Neutrophil (primary cell): ENCODE measurements around the gene PTF1A.

ENCODE experiments used
- H3K27ac ChIP-seq: fragments of 200-600 bp; sonication (generic); 2 replicates; pipeline ENCODE4 v1.5.1; 2016; ENCODE audit warnings: mild to moderate bottlenecking, moderate library complexity
- H3K27me3 ChIP-seq: fragments of 200-600 bp; sonication (generic); 2 replicates; pipeline ENCODE4 v1.6.0; 2016; ENCODE audit warnings: mild to moderate bottlenecking
- H3K36me3 ChIP-seq: fragments of 200-600 bp; sonication (generic); 2 replicates; pipeline ENCODE4 v1.5.1; 2017
- H3K4me1 ChIP-seq, 2 experiments: fragments of 200-600 bp in 1 of 2; sonication (generic) in 1 of 2; 1 replicate in 1 of 2; 2 replicates in 1 of 2; pipeline versions ENCODE4 v1.5.1 to v1.6.1; 2013 to 2016; ENCODE audit warnings: low read depth in 1 of 2, low read length in 1 of 2, mild to moderate bottlenecking in 1 of 2, moderate library complexity in 1 of 2; ENCODE audit not compliant: control insufficient read depth in 1 of 2, insufficient read depth in 1 of 2
- H3K4me3 ChIP-seq, 2 experiments: fragments of 200-600 bp in 1 of 2; sonication (generic) in 1 of 2; 1 replicate in 1 of 2; 2 replicates in 1 of 2; pipeline ENCODE4 v1.5.1; 2013 to 2016; ENCODE audit warnings: low read depth in 1 of 2, low read length in 1 of 2, mild to moderate bottlenecking in 1 of 2, moderate library complexity in 1 of 2
- H3K9me3 ChIP-seq: fragments of 200-600 bp; sonication (generic); 2 replicates; pipeline ENCODE4 v1.5.1; 2016
- CTCF ChIP-seq: fragments of 200-600 bp; sonication (generic); IDR thresholded peaks from 2 replicates; pipeline ENCODE4 v1.5.1; 2016; ENCODE audit warnings: antibody characterized with exemption

Gene PTF1A

DNA sequence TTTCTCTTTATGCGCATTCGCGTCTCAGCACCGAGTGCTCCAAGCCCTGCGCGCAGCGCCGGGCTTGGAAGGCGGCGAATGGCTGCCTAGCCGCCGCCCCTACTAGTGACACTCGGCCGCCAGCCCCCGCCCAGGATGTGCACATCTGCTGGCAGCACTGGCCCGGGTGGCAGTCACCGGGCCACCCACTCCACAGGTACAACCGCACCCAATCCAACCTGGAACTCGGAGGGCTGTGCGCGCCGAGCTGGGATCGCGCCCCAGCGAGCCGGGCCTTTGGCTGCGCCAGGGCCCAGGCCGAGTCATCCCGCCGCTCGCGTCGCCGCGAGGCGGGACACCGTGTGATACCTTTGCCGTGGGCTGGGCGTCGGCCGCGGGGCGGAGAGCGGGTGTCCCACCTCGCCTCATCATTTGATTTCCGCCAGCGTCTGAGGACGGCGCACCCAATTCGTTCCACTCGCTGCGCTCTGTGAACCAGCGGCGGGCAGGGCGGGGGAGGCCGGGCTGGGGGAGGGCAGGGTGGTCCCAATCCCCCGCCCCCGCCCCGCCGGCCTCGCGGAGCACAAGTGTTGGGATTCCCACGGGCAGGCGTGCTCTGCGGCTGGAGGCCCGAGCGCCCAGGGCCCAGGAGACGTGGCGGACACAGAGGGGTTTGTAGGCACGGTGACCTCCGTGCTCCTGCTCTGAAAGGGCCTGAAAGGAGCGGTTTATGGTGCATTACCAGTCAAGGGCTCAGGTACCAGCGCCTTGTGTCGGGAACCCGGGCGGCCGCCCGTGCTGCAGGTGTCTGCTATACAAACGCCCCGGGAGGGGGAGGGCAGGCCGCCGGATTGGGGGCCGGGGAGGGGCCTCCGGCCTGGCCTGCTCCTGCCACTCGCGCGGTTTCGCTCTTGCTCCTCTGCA lies 17.8 kb upstream of the PTF1A start:
- no peaks in the 10 kb centered on the region for H3K36me3 ChIP-seq
- H3K4me3 ChIP-seq = no peak overlapping the region
- no peaks in the 10 kb centered on the region for H3K9me3 ChIP-seq
- peaks cover 100% of the 10 kb centered on the region for H3K27me3 ChIP-seq
- no peak overlapping the region for H3K27ac ChIP-seq
- no peaks in the 10 kb centered on the region for H3K4me1 ChIP-seq
- no peak for TF ChIP-seq CTCF

DNA sequence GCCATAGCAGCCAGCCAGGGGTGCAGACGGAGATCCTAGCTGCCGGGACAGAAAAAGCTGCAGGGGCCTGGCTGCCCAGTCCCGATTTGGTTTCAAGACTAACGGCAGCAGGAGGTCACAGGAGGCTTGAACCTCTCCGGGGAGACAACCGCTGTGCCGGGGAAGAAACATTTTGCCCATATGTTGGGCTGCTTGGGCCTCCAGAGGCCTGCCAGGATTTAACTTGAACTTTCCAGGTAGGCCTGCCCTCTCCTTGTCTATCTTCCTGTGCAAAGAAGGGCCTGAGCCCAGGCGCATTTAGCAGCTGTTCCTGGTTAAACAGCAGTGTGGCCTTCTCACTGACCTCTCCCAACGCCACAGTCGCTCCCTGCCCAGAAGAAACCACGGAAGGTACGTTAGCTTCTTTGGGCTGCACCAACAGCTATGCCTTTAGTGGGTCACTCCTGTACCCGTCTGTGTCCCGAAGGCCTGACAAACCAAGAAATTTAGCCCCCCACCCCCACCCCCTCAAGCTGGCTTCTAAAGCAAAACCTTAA lies 17.1 kb upstream of the PTF1A start:
- Histone ChIP-seq H3K9me3 (no peaks in the 10 kb centered on the region), H3K4me3 (no peak overlapping the region), H3K4me1 (no peaks in the 10 kb centered on the region), H3K36me3 (no peaks in the 10 kb centered on the region), H3K27ac (no peak overlapping the region), H3K27me3 (peaks cover 100% of the 10 kb centered on the region)
- TF ChIP-seq CTCF = no peak

- Histone ChIP-seq H3K27ac (no peak overlapping the region), H3K4me3 (no peak overlapping the region)
These were observed 5.9 kb upstream of the PTF1A start for GRCh38 chr10:23186178-23186577.

DNA sequence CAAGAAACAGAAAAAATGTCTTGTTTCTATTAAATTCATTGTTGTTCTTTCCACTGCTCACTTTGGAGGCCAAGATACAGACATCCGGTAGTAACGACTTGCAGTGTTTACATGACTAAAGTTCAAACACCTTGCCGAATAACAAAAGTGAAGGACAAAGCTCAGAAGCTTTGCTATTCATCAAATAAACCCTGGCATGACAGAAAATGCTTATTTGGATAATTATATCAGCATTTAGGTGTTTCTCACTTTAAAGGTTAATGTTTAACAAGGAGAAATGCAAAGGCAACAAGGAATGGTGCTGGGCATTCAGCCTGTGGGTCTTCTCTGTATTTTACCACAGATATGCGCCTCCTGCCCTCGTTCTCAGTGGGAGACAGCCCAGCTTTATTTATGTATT lies 5.4 kb upstream of the PTF1A start:
- H3K27me3 ChIP-seq = peaks cover 98% of the 10 kb centered on the region
- no peaks in the 10 kb centered on the region for H3K9me3 ChIP-seq
- TF ChIP-seq CTCF = no peak
- no peak overlapping the region for H3K4me3 ChIP-seq
- H3K4me1 ChIP-seq = no peaks in the 10 kb centered on the region
- H3K27ac ChIP-seq = no peak overlapping the region
- H3K36me3 ChIP-seq = no peaks in the 10 kb centered on the region

More at GRCh38 chr10:23186178-23186577, 5.9 kb upstream of the PTF1A start:
- H3K36me3 ChIP-seq = no peaks in the 10 kb centered on the region
- peaks cover 98% of the 10 kb centered on the region for H3K27me3 ChIP-seq
- no peak for TF ChIP-seq CTCF
- no peaks in the 10 kb centered on the region for H3K4me1 ChIP-seq
- no peaks in the 10 kb centered on the region for H3K9me3 ChIP-seq

- H3K36me3 ChIP-seq = no peaks in the 10 kb centered on the region
- H3K4me3 ChIP-seq = no peak overlapping the region
- peaks cover 98% of the 10 kb centered on the region for H3K27me3 ChIP-seq
- no peak for TF ChIP-seq CTCF
- no peaks in the 10 kb centered on the region for H3K9me3 ChIP-seq
- no peak overlapping the region for H3K27ac ChIP-seq
- no peaks in the 10 kb centered on the region for H3K4me1 ChIP-seq
These were observed 5.0 kb upstream of the PTF1A start for GRCh38 chr10:23187155-23187554.
